SJSA1 (cell line): ENCODE data around the gene ZNF280C. TPM values are rescaled to one million over a fixed set of nuclear protein-coding genes. Genes with fewer than 3 reads are reported as not detected.

Experiments used
- DNase-seq, 2 experiments: peaks; one replicate each; pipeline ENCODE4 v3.0.0-alpha.2; 2015 to 2020; ENCODE audit warnings: low spot score in 2 of 2, low read depth in 1 of 2
- H3K27ac ChIP-seq: fragments of 250-450 bp; sonication (Bioruptor Pico); 2 replicates; pipeline ENCODE4 v1.5.1; 2020; ENCODE audit warnings: mild to moderate bottlenecking, moderate library complexity
- H3K27me3 ChIP-seq: fragments of 250-450 bp; sonication (Bioruptor Pico); replicated peaks from 2 replicates; pipeline ENCODE4 v1.5.1; 2020; ENCODE audit warnings: mild to moderate bottlenecking, moderate library complexity
- H3K36me3 ChIP-seq: fragments of 250-450 bp; sonication (Bioruptor Pico); 2 replicates; pipeline ENCODE4 v1.5.1; 2020; ENCODE audit warnings: mild to moderate bottlenecking
- H3K4me1 ChIP-seq: fragments of 250-450 bp; sonication (Bioruptor Pico); replicated peaks from 2 replicates; pipeline ENCODE4 v1.6.1; 2021; ENCODE audit warnings: mild to moderate bottlenecking
- H3K4me3 ChIP-seq: fragments of 250-450 bp; sonication (Bioruptor Pico); 2 replicates; pipeline ENCODE4 v1.5.1; 2020; ENCODE audit warnings: mild to moderate bottlenecking
- H3K9me3 ChIP-seq: fragments of 250-450 bp; sonication (Bioruptor Pico); replicated peaks from 2 replicates; pipeline ENCODE4 v1.5.1; 2020; ENCODE audit warnings: mild to moderate bottlenecking
- total RNA-seq: library from RNA; depleted of rRNA; stranded (reverse); fragments of >200 nt; shearing (Covaris generic); gene quantifications from 2 replicates; pipeline ENCODE4 v1.2.3, GENCODE V29; 2014

ZNF280C gene
- total RNA-seq, 1 experiment from 2014 or later = 8.3 TPM

- Histone ChIP-seq H3K36me3 (no peaks in the 10 kb centered on the region), H3K27ac (no peak overlapping the region), H3K9me3 (no peaks in the 10 kb centered on the region), H3K4me1 (no peaks in the 10 kb centered on the region), H3K27me3 (no peaks in the 10 kb centered on the region), H3K4me3 (no peak overlapping the region)
- DNase-seq = no peak
These were observed 89.0 kb downstream of the ZNF280C start for GRCh38 chrX:130179579-130180215.

DNA sequence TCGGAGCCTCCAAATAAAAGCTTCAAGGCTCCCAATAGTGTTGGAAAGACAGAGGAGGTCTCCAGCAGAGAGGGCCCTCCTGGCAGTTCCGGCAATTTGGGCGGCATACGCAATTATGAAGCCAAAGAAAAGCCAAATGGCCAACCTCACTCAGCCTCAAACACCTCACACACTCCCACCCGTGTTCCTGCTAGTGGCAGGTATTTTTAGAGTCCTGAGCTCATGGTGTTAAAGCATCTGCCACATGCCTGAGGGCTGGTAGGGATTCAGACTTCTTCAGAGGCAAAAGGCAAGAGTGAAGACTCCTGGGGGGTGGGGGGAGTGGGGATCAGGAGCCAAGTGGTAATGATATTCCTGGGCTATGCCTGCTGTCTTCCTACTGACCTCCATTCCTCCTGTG is 89.5 kb downstream of the ZNF280C start:
- no peaks in the 10 kb centered on the region for H3K27me3 ChIP-seq

GRCh38 chrX:130176942-130177341 is 91.8 kb downstream of the ZNF280C start:
- no peak overlapping the region for H3K4me3 ChIP-seq
- peaks cover 17% of the 10 kb centered on the region for H3K4me1 ChIP-seq
- no peak overlapping the region for H3K27ac ChIP-seq
- DNase-seq = no peak
- H3K9me3 ChIP-seq = no peaks in the 10 kb centered on the region
- no peaks in the 10 kb centered on the region for H3K36me3 ChIP-seq
- no peaks in the 10 kb centered on the region for H3K27me3 ChIP-seq

More for the DNA sequence above, 89.5 kb downstream of the ZNF280C start:
- H3K36me3 ChIP-seq = no peaks in the 10 kb centered on the region
- no peaks in the 10 kb centered on the region for H3K9me3 ChIP-seq
- no peak overlapping the region for H3K27ac ChIP-seq
- H3K4me3 ChIP-seq = no peak overlapping the region
- DNase-seq = no peak
- H3K4me1 ChIP-seq = peaks cover 3% of the 10 kb centered on the region

DNA sequence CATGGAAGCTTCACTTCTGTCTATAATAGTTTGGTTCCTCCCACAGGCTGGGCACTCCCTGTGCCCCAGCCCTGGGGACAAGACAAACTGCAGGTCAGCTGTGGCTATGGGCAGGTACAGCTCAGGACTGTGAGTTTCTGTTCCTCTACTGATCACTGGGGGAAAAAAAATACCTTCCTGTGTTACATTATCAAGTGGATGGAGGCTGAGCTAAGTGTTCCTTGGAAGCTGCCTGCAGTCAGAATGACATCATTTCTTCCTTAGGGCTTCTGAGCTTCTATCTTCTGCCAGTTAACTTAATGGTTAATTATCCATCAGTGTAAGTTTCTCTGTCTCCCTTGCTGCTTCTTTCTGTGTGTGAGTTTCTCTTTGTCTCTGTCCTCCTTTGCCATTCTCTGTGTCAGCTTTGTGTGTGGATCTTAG is 92.3 kb downstream of the ZNF280C start:
- Histone ChIP-seq H3K9me3 (no peaks in the 10 kb centered on the region), H3K4me3 (no peak overlapping the region), H3K27ac (no peak overlapping the region), H3K4me1 (peaks cover 21% of the 10 kb centered on the region), H3K27me3 (no peaks in the 10 kb centered on the region), H3K36me3 (no peaks in the 10 kb centered on the region)
- no peak for DNase-seq

- Histone ChIP-seq H3K4me3 (no peak overlapping the region), H3K36me3 (no peaks in the 10 kb centered on the region), H3K27me3 (no peaks in the 10 kb centered on the region), H3K9me3 (no peaks in the 10 kb centered on the region), H3K27ac (no peak overlapping the region), H3K4me1 (peaks cover 31% of the 10 kb centered on the region)
- DNase-seq = no peak
These were observed 93.8 kb downstream of the ZNF280C start for GRCh38 chrX:130174937-130175336.

DNA sequence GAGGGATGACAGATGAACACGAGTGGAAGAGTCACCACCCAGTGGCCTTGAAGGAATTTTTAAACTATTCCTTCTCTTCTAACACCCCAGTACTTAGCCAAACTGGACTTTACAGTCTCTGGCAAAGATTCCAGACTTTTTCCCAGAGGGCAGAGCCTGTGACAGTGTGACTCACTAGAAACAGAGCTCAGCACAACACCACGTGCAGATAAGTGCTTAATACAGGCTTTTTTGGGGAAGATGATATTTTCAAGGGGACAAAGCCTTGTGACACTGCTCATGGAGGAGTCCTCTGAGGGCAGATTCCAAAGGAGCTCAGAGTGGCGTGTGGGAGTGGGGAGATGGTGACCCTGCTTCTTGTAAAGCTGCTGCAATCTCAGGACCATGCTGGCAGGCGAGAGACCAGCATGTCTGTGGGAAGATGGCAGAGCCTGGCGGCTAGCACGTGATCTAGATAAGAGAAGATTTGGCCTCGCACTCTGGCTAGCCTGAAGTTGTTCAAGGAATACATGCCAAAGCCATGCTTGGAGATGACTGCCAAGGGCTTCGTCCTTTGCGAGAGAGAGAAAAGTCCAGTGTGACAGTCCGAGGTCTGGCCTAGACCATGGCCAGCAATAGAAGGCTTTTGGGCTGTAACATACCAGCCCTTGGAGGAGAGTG is 94.5 kb downstream of the ZNF280C start:
- H3K27me3 ChIP-seq = no peaks in the 10 kb centered on the region
- H3K36me3 ChIP-seq = no peaks in the 10 kb centered on the region
- no peak overlapping the region for H3K4me3 ChIP-seq
- H3K27ac ChIP-seq = peak overlapping the region; percentile 71
- H3K9me3 ChIP-seq = no peaks in the 10 kb centered on the region
- DNase-seq = peak in 1 of 2 experiments; percentile 42
- peaks cover 31% of the 10 kb centered on the region for H3K4me1 ChIP-seq

GRCh38 chrX:130173190-130173895 is 95.4 kb downstream of the ZNF280C start:
- H3K4me3 ChIP-seq = no peak overlapping the region
- no peaks in the 10 kb centered on the region for H3K27me3 ChIP-seq
- H3K9me3 ChIP-seq = no peaks in the 10 kb centered on the region
- H3K4me1 ChIP-seq = peaks cover 31% of the 10 kb centered on the region
- DNase-seq = peak; percentile 52 to 55
- H3K27ac ChIP-seq = peak overlapping the region; percentile 71
- no peaks in the 10 kb centered on the region for H3K36me3 ChIP-seq

- Histone ChIP-seq H3K27ac (no peak overlapping the region), H3K9me3 (no peaks in the 10 kb centered on the region), H3K36me3 (no peaks in the 10 kb centered on the region), H3K4me3 (no peak overlapping the region), H3K27me3 (no peaks in the 10 kb centered on the region), H3K4me1 (peaks cover 32% of the 10 kb centered on the region)
- DNase-seq = no peak
These were observed 96.4 kb downstream of the ZNF280C start for GRCh38 chrX:130172127-130172845.

- H3K4me1 ChIP-seq = peaks cover 39% of the 10 kb centered on the region
- H3K27me3 ChIP-seq = no peaks in the 10 kb centered on the region
- peak within 1 kb of the TSS; percentile 71; the same call in 1 of the 2 replicates for H3K27ac ChIP-seq
- DNase-seq = no peak
- H3K4me3 ChIP-seq = peak within 1 kb of the TSS; percentile 33
- H3K36me3 ChIP-seq = no peaks in the 10 kb centered on the region
- H3K9me3 ChIP-seq = no peaks in the 10 kb centered on the region
These were observed 97.1 kb downstream of the ZNF280C start, which contains the start of gene RAB33A for GRCh38 chrX:130171446-130172126. Gene RAB33A (plus strand): TSS chrX:130171962. CDS start chrX:130172063, 101 bp downstream.

DNA sequence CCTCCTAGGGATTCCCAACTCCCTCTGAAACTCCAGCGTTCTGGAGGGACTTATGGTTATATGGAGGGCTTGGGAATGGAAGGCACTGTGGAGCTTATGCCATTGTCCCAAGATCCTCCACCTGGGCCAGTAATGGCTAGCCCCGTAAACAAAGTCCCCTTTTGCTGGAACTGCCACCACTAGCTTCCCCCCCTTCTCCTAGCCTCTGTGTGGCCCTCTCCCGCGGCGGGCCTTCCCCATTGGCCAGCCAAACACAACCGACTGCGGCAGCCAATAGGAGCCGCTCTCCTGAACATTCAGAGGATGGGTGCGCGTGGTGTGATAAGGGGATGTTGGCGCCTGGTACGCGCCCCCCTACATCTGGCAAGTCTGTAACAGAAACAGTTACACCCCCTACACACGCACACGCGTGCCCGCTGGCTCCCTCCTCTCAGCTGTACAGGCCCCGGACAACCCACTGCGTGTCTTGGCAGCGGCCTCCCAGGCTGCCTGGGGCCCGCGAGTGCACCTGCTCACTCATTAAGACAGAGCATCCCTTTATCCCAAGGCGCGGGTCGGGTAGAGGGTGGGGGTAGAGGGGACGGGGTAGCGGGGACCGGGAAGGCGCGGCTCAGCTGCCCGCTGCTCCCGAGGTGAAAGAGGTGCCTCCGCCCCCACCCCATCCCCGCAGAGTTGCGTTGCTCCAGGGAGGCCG is 97.8 kb downstream of the ZNF280C start:
- Histone ChIP-seq H3K36me3 (no peaks in the 10 kb centered on the region), H3K27me3 (no peaks in the 10 kb centered on the region), H3K27ac (no peak overlapping the region), H3K9me3 (no peaks in the 10 kb centered on the region), H3K4me1 (peaks cover 41% of the 10 kb centered on the region), H3K4me3 (peak overlapping the region; percentile 33)
- no peak for DNase-seq

- no peaks in the 10 kb centered on the region for H3K9me3 ChIP-seq
- peaks cover 30% of the 10 kb centered on the region for H3K4me1 ChIP-seq
- H3K36me3 ChIP-seq = no peaks in the 10 kb centered on the region
- DNase-seq = no peak
- H3K4me3 ChIP-seq = peak overlapping the region; percentile 72
- no peaks in the 10 kb centered on the region for H3K27me3 ChIP-seq
- H3K27ac ChIP-seq = 0 out of 2 replicates have a peak overlapping the region, but pooled peaks have one; percentile 90
These were observed 101.7 kb downstream of the ZNF280C start for GRCh38 chrX:130167040-130167439.

- Histone ChIP-seq H3K4me3 (peak overlapping the region; percentile 72), H3K27me3 (no peaks in the 10 kb centered on the region), H3K9me3 (no peaks in the 10 kb centered on the region), H3K4me1 (peaks cover 26% of the 10 kb centered on the region), H3K36me3 (no peaks in the 10 kb centered on the region), H3K27ac (peak overlapping the region; percentile 90)
- DNase-seq = no peak
These were observed 102.3 kb downstream of the ZNF280C start for GRCh38 chrX:130166503-130166777.
